ENCODE measurements around the gene EYA4.

Gene EYA4

GRCh38 chr6:133408132-133408531, 167.0 kb downstream of the EYA4 start:
- no peak for DNase-seq

GRCh38 chr6:133408543-133408942, 167.4 kb downstream of the EYA4 start:
- no peak for DNase-seq

GRCh38 chr6:133410638-133411435, 169.7 kb downstream of the EYA4 start:
- DNase-seq = no peak

GRCh38 chr6:133411757-133412156, 170.6 kb downstream of the EYA4 start:
- DNase-seq = no peak

GRCh38 chr6:133415262-133415661, 174.1 kb downstream of the EYA4 start:
- DNase-seq = no peak

- no peak for DNase-seq
Measured at GRCh38 chr6:133418108-133418507, 177.0 kb downstream of the EYA4 start.

GRCh38 chr6:133423242-133423641, 182.1 kb downstream of the EYA4 start:
- DNase-seq = no peak

- DNase-seq = no peak
Measured at GRCh38 chr6:133424359-133424758, 183.2 kb downstream of the EYA4 start.

GRCh38 chr6:133426038-133426437, 184.9 kb downstream of the EYA4 start:
- DNase-seq = no peak

- no peak for DNase-seq
Measured at GRCh38 chr6:133428295-133428694, 187.1 kb downstream of the EYA4 start.

GRCh38 chr6:133430530-133430929, 189.4 kb downstream of the EYA4 start:
- DNase-seq = no peak

GRCh38 chr6:133431031-133431430, 189.9 kb downstream of the EYA4 start:
- DNase-seq = no peak

GRCh38 chr6:133432021-133432989, 191.1 kb downstream of the EYA4 start:
- DNase-seq = peak; percentile 93

- DNase-seq = no peak
Measured at GRCh38 chr6:133435065-133435728, 194.0 kb downstream of the EYA4 start.

GRCh38 chr6:133436652-133437051, 195.5 kb downstream of the EYA4 start:
- no peak for DNase-seq

- no peak for DNase-seq
Measured at GRCh38 chr6:133441491-133441890, 200.3 kb downstream of the EYA4 start.

- no peak for DNase-seq
Measured at GRCh38 chr6:133446789-133447188, 205.6 kb downstream of the EYA4 start.

GRCh38 chr6:133447924-133448323, 206.8 kb downstream of the EYA4 start:
- no peak for DNase-seq

GRCh38 chr6:133456439-133456838, 215.3 kb downstream of the EYA4 start:
- no peak for DNase-seq

- no peak for DNase-seq
Measured at GRCh38 chr6:133456944-133457343, 215.8 kb downstream of the EYA4 start.

- DNase-seq = no peak
Measured at GRCh38 chr6:133460101-133460500, 218.9 kb downstream of the EYA4 start.

- no peak for DNase-seq
Measured at GRCh38 chr6:133463790-133464189, 222.6 kb downstream of the EYA4 start.

- no peak for DNase-seq
Measured at GRCh38 chr6:133466680-133467079, 225.5 kb downstream of the EYA4 start.
